HepG2 (cell line): ENCODE results near the gene MUL1. TPM values are rescaled to one million over a fixed set of nuclear protein-coding genes. Genes with fewer than 3 reads are reported as not detected.

Source experiments
- ELK4 ChIP-seq: sonication (generic); formaldehyde crosslinking; IDR thresholded peaks from 2 replicates; pipeline ENCODE4 v1.9.0; 2021; ENCODE audit warnings: missing genetic modification reagents, borderline replicate concordance
- HDAC6 ChIP-seq: fragments of 200-600 bp; sonication (generic); IDR thresholded peaks from 2 replicates; pipeline ENCODE4 v1.7.0; 2017; ENCODE audit warnings: mild to moderate bottlenecking, antibody characterized with exemption, low read length, low read depth
- HMG20A ChIP-seq: IDR thresholded peaks from 2 replicates; pipeline ENCODE4 v1.6.1; 2016; ENCODE audit warnings: borderline replicate concordance
- SP4 ChIP-seq: sonication (generic); formaldehyde crosslinking; IDR thresholded peaks from 2 replicates; pipeline ENCODE4 v1.8.1; 2023; ENCODE audit warnings: mild to moderate bottlenecking, missing genetic modification reagents
- TRIM22 ChIP-seq: fragments of 450-650 bp; IDR thresholded peaks from 2 replicates; pipeline ENCODE4 v1.6.1; 2017
- ZBTB33 ChIP-seq: sonication (generic); formaldehyde crosslinking; IDR thresholded peaks from 2 replicates; pipeline ENCODE4 v1.4.0; 2020; ENCODE audit warnings: missing genetic modification reagents
- ZNF383 ChIP-seq: sonication (generic); formaldehyde crosslinking; IDR thresholded peaks from 2 replicates; pipeline ENCODE4 v1.4.0; 2020; ENCODE audit warnings: missing genetic modification reagents, mild to moderate bottlenecking, borderline replicate concordance
- ZNF790 ChIP-seq: sonication (generic); formaldehyde crosslinking; IDR thresholded peaks from 2 replicates; pipeline ENCODE4 v1.8.0; 2022; ENCODE audit warnings: missing genetic modification reagents, mild to moderate bottlenecking, borderline replicate concordance
- polyA plus RNA-seq, 8 experiments: library from polyadenylated mRNA; depleted of rRNA in 3 of 8; stranded (reverse) in 7 of 8; unstranded in 1 of 8; fragments of >200 nt; fragmentation: Illumina TruSeq in 4 of 8; extraction: Trizol in 4 of 8; gene quantifications; 2 replicates each; pipeline versions ENCODE4 v1.2.1 to v1.2.3, GENCODE V29; 2011 to 2016; ENCODE audit warnings: low read depth in 4 of 8, missing spikeins in 1 of 8, mixed read lengths in 1 of 8; ENCODE audit not compliant: insufficient read depth in 1 of 8
- total RNA-seq, 5 experiments: library from RNA; depleted of rRNA; stranded (reverse); fragments of >200 nt; fragmentation: Illumina TruSeq; extraction: Trizol; gene quantifications; 2 replicates each; pipeline ENCODE4 v1.2.3, GENCODE V29; 2016; ENCODE audit warnings: low read depth in 1 of 5
- TF ChIP-seq, protein P1 (sequence below): sonication (generic); formaldehyde crosslinking; IDR thresholded peaks from 2 replicates; pipeline ENCODE4 v1.4.0; 2020; ENCODE audit warnings: missing genetic modification reagents
- TF ChIP-seq, protein P2 (sequence below): sonication (generic); formaldehyde crosslinking; IDR thresholded peaks from 2 replicates; pipeline ENCODE4 v1.4.0; 2020; ENCODE audit warnings: missing genetic modification reagents
- TF ChIP-seq, protein P3 (sequence below): sonication (generic); formaldehyde crosslinking; IDR thresholded peaks from 2 replicates; pipeline ENCODE4 v1.4.0; 2020; ENCODE audit warnings: mild to moderate bottlenecking, missing genetic modification reagents, borderline replicate concordance
- TF ChIP-seq, protein P4 (sequence below): sonication (generic); formaldehyde crosslinking; IDR thresholded peaks from 2 replicates; pipeline ENCODE4 v1.4.0; 2020; ENCODE audit warnings: mild to moderate bottlenecking, missing genetic modification reagents

MUL1 gene
- total and polyA plus RNA-seq, 2 of the 13 experiments (the other 11 are each of a cell fraction or from before 2014, with no cell fraction given): 21.5 to 26.5 TPM

- TF ChIP-seq, protein P1, sequence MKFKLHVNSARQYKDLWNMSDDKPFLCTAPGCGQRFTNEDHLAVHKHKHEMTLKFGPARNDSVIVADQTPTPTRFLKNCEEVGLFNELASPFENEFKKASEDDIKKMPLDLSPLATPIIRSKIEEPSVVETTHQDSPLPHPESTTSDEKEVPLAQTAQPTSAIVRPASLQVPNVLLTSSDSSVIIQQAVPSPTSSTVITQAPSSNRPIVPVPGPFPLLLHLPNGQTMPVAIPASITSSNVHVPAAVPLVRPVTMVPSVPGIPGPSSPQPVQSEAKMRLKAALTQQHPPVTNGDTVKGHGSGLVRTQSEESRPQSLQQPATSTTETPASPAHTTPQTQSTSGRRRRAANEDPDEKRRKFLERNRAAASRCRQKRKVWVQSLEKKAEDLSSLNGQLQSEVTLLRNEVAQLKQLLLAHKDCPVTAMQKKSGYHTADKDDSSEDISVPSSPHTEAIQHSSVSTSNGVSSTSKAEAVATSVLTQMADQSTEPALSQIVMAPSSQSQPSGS: peak; percentile 60
- TF ChIP-seq, protein P2, sequence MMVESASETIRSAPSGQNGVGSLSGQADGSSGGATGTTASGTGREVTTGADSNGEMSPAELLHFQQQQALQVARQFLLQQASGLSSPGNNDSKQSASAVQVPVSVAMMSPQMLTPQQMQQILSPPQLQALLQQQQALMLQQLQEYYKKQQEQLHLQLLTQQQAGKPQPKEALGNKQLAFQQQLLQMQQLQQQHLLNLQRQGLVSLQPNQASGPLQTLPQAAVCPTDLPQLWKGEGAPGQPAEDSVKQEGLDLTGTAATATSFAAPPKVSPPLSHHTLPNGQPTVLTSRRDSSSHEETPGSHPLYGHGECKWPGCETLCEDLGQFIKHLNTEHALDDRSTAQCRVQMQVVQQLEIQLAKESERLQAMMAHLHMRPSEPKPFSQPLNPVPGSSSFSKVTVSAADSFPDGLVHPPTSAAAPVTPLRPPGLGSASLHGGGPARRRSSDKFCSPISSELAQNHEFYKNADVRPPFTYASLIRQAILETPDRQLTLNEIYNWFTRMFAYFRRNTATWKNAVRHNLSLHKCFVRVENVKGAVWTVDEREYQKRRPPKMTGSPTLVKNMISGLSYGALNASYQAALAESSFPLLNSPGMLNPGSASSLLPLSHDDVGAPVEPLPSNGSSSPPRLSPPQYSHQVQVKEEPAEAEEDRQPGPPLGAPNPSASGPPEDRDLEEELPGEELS: peak; percentile 77
- TF ChIP-seq, protein P3, sequence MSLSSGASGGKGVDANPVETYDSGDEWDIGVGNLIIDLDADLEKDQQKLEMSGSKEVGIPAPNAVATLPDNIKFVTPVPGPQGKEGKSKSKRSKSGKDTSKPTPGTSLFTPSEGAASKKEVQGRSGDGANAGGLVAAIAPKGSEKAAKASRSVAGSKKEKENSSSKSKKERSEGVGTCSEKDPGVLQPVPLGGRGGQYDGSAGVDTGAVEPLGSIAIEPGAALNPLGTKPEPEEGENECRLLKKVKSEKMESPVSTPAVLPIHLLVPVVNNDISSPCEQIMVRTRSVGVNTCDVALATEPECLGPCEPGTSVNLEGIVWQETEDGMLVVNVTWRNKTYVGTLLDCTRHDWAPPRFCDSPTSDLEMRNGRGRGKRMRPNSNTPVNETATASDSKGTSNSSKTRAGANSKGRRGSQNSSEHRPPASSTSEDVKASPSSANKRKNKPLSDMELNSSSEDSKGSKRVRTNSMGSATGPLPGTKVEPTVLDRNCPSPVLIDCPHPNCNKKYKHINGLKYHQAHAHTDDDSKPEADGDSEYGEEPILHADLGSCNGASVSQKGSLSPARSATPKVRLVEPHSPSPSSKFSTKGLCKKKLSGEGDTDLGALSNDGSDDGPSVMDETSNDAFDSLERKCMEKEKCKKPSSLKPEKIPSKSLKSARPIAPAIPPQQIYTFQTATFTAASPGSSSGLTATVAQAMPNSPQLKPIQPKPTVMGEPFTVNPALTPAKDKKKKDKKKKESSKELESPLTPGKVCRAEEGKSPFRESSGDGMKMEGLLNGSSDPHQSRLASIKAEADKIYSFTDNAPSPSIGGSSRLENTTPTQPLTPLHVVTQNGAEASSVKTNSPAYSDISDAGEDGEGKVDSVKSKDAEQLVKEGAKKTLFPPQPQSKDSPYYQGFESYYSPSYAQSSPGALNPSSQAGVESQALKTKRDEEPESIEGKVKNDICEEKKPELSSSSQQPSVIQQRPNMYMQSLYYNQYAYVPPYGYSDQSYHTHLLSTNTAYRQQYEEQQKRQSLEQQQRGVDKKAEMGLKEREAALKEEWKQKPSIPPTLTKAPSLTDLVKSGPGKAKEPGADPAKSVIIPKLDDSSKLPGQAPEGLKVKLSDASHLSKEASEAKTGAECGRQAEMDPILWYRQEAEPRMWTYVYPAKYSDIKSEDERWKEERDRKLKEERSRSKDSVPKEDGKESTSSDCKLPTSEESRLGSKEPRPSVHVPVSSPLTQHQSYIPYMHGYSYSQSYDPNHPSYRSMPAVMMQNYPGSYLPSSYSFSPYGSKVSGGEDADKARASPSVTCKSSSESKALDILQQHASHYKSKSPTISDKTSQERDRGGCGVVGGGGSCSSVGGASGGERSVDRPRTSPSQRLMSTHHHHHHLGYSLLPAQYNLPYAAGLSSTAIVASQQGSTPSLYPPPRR: peak; percentile 82
- TF ChIP-seq ELK4 (CRISPR knock-in tag) (no peak), ZNF790 (CRISPR knock-in tag) (no peak), ZBTB33 (0 out of 2 replicates have a peak, but pooled peaks have one; percentile 17), HMG20A (CRISPR knock-in tag) (peak; percentile 50; the same call in 1 of the 2 replicates), HDAC6 (peak; percentile 78; the same call in 1 of the 2 replicates), SP4 (CRISPR knock-in tag) (peak; percentile 77), TRIM22 (no peak), ZNF383 (CRISPR knock-in tag) (no peak)
- TF ChIP-seq, protein P4, sequence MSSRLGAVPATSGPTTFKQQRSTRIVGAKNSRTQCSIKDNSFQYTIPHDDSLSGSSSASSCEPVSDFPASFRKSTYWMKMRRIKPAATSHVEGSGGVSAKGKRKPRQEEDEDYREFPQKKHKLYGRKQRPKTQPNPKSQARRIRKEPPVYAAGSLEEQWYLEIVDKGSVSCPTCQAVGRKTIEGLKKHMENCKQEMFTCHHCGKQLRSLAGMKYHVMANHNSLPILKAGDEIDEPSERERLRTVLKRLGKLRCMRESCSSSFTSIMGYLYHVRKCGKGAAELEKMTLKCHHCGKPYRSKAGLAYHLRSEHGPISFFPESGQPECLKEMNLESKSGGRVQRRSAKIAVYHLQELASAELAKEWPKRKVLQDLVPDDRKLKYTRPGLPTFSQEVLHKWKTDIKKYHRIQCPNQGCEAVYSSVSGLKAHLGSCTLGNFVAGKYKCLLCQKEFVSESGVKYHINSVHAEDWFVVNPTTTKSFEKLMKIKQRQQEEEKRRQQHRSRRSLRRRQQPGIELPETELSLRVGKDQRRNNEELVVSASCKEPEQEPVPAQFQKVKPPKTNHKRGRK (CRISPR knock-in tag): no peak
Measured at GRCh38 chr1:20476265-20477038, 31.5 kb downstream of the MUL1 start (continued).
